Measurements from ENCODE around the gene SPG7.
A peak's percentile ranks its signal among the peaks of the same experiment; 100 is the strongest.

SPG7 gene

GRCh38 chr16:89599451-89599858, 91.3 kb downstream of the SPG7 start:
- Histone ChIP-seq H3K9ac (ENCODE audit: low read length) (no peak overlapping the region), H3K4me1 (ENCODE audit: low read length) (no peaks in the 10 kb centered on the region), H3K36me3 (replicated peaks; ENCODE audit: insufficient read depth, low read length) (no peaks in the 10 kb centered on the region), H3K27ac (ENCODE audit: low read length) (no peak overlapping the region), H2AFZ (ENCODE audit: low read length) (no peak overlapping the region), H3K27me3 (replicated peaks; ENCODE audit: insufficient read depth, low read length) (no peaks in the 10 kb centered on the region), H4K20me1 (ENCODE audit: insufficient read depth, low read length) (no peaks in the 10 kb centered on the region), H3K9me2 (replicated peaks; ENCODE audit: insufficient read depth, low read length) (no peaks in the 10 kb centered on the region), H3F3A (ENCODE audit: insufficient read depth, low read length) (no peaks in the 10 kb centered on the region), H3K4me3 (ENCODE audit: low read length) (no peak overlapping the region), H3K79me2 (ENCODE audit: low read length) (no peaks in the 10 kb centered on the region), H3K4me2 (ENCODE audit: low read depth, low read length) (no peak overlapping the region), H3K9me3 (replicated peaks; ENCODE audit: insufficient read depth, low read length) (no peaks in the 10 kb centered on the region)
- peak; percentile 29 for TF ChIP-seq CTCF (IDR thresholded peaks at IDR 0.05; ENCODE audit: low read length)
- no peak for TF ChIP-seq EZH2 (optimal IDR thresholded peaks at IDR 0.05; ENCODE audit: low read depth, low read length)
- DNase-seq = peak; percentile 44

GRCh38 chr16:89599902-89600301, 91.7 kb downstream of the SPG7 start:
- H3K4me3 ChIP-seq (ENCODE audit: low read length) = no peak overlapping the region
- no peaks in the 10 kb centered on the region for H3K79me2 ChIP-seq (ENCODE audit: low read length)
- TF ChIP-seq EZH2phosphoT487 (IDR thresholded peaks at IDR 0.05; ENCODE audit: low read length) (no peak), EZH2 (optimal IDR thresholded peaks at IDR 0.05; ENCODE audit: low read depth, low read length) (no peak), CTCF (IDR thresholded peaks at IDR 0.05; ENCODE audit: low read length) (no peak)
- DNase-seq = no peak
- H3K9ac ChIP-seq (ENCODE audit: low read length) = no peak overlapping the region
- no peak overlapping the region for H3K27ac ChIP-seq (ENCODE audit: low read length)
- no peaks in the 10 kb centered on the region for H3K27me3 ChIP-seq (replicated peaks; ENCODE audit: insufficient read depth, low read length)
- no peaks in the 10 kb centered on the region for H3K4me1 ChIP-seq (ENCODE audit: low read length)
- H3K9me3 ChIP-seq (replicated peaks; ENCODE audit: insufficient read depth, low read length) = no peaks in the 10 kb centered on the region
- H2AFZ ChIP-seq (ENCODE audit: low read length) = no peak overlapping the region
- no peaks in the 10 kb centered on the region for H4K20me1 ChIP-seq (ENCODE audit: insufficient read depth, low read length)
- H3K36me3 ChIP-seq (replicated peaks; ENCODE audit: insufficient read depth, low read length) = no peaks in the 10 kb centered on the region
- H3K9me2 ChIP-seq (replicated peaks; ENCODE audit: insufficient read depth, low read length) = no peaks in the 10 kb centered on the region
- H3F3A ChIP-seq (ENCODE audit: insufficient read depth, low read length) = no peaks in the 10 kb centered on the region
- no peak overlapping the region for H3K4me2 ChIP-seq (ENCODE audit: low read depth, low read length)

DNA sequence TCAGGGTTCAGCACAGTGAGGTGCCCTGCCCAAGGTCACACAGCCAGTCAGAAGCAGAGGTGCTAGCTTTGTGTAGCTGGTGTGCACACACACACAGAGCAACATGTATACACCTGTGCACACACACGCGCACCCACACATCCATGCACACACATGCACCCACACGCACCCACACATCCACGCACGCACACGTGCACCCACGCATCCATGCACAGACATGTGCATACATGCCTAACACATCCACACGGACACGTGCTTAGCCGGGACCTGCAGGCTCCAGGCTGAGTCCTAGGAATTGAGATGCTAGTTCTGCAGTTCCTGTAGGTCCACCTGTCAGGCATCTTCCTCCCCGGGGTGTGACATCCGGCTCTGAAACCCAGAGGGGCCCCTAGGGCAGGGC, 92.2 kb downstream of the SPG7 start:
- H3K4me2 ChIP-seq (ENCODE audit: low read depth, low read length) = no peak overlapping the region
- H3K36me3 ChIP-seq (replicated peaks; ENCODE audit: insufficient read depth, low read length) = no peaks in the 10 kb centered on the region
- H3F3A ChIP-seq (ENCODE audit: insufficient read depth, low read length) = no peaks in the 10 kb centered on the region
- H3K27me3 ChIP-seq (replicated peaks; ENCODE audit: insufficient read depth, low read length) = no peaks in the 10 kb centered on the region
- TF ChIP-seq EZH2 (optimal IDR thresholded peaks at IDR 0.05; ENCODE audit: low read depth, low read length) (no peak), CTCF (IDR thresholded peaks at IDR 0.05; ENCODE audit: low read length) (no peak), EZH2phosphoT487 (IDR thresholded peaks at IDR 0.05; ENCODE audit: low read length) (no peak)
- H3K9me2 ChIP-seq (replicated peaks; ENCODE audit: insufficient read depth, low read length) = no peaks in the 10 kb centered on the region
- H3K9ac ChIP-seq (ENCODE audit: low read length) = no peak overlapping the region
- H3K79me2 ChIP-seq (ENCODE audit: low read length) = no peaks in the 10 kb centered on the region
- H3K4me3 ChIP-seq (ENCODE audit: low read length) = no peak overlapping the region
- no peaks in the 10 kb centered on the region for H4K20me1 ChIP-seq (ENCODE audit: insufficient read depth, low read length)
- H3K27ac ChIP-seq (ENCODE audit: low read length) = no peak overlapping the region
- no peak overlapping the region for H2AFZ ChIP-seq (ENCODE audit: low read length)
- no peaks in the 10 kb centered on the region for H3K9me3 ChIP-seq (replicated peaks; ENCODE audit: insufficient read depth, low read length)
- DNase-seq = no peak
- no peaks in the 10 kb centered on the region for H3K4me1 ChIP-seq (ENCODE audit: low read length)

Measured in MM.1S (cell line).